Measurements from ENCODE around the gene CYP27B1.
"Not testable (repeated sequence)": the region's sequence is repeated elsewhere in the genome, so short reads cannot be mapped to it uniquely, and the experiment has no call there.

CYP27B1 gene

DNA sequence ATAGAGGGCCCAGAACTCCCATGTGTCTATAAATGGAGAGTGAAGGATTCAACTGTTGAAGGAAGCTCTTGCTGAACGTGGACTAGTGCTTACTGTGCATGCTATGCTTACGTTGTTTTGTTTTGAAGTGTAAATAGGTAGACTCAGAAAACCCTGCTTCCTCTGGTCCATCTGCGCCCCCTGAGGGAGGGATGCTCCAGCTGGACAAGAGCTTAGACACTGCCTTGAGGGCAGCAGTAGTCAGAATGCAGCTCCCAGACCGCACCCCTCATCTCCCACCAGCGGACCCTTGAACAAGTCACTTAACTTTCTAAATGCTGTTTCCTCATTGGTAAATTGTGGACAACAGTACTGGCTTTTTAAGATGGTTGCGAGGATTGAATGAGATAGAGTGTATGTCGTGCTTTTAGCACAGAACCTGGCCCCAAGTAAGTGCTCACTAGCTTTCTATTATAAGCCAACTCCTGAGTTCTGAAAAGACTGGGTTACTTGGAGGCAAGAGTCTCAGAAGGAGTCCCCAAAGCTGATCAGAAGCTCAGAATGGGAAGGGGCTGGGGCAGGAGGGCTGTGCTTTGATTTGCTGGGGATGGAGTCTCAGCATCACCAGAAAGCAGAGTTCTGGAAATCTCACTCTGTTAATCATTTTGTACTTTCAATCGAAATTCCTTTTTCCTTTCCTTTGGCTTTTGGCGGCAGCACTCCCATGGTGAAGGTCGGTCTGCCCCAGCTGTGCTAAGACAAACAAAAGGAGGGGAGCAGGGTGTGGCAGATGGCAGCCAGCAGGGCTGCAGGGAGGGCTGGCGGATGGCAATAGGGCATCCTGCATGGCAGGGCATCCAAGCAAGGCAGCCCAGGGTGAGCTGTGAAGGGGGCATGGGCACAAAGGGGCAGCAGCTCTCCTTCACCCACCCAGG is 43.9 kb downstream of the CYP27B1 start:
- no peak for DNase-seq (ENCODE audit: low spot score)

DNA sequence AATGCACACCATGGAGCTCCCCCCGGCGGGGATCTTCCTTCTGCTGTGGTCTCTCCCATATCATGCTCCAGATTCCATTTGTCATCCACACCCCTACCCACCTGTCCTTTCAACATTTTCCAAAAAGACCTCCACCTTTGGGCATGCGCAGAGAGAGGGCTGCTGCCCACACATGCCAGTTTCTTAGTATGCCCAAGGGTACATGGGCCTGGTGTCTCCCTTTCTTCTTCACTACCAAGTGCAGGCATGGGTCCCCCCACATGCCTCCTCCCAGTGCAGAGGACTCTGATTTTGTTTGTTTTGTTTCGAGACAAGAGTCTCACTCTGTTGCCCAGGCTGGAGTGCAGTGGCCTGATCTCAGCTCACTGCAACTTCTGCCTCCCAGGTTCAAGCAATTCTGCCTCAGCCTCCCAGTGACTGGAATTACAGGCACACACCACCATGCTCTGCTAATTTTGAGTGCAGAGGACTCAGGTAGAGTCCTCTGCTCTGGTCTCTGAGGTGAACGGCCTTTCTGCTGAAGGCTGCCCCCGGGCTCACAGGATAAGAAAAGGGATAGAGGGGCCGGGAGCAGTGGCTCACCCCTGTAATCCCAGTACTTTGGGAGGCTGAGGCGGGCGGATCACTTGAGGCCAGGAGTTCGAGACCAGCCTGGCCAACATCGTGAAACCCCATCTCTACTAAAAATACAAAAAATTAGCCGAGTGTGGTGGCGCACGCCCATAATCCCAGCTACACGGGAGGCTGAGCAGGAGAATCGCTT is 44.9 kb downstream of the CYP27B1 start:
- DNase-seq (ENCODE audit: low spot score), result not testable (repeated sequence)

DNA sequence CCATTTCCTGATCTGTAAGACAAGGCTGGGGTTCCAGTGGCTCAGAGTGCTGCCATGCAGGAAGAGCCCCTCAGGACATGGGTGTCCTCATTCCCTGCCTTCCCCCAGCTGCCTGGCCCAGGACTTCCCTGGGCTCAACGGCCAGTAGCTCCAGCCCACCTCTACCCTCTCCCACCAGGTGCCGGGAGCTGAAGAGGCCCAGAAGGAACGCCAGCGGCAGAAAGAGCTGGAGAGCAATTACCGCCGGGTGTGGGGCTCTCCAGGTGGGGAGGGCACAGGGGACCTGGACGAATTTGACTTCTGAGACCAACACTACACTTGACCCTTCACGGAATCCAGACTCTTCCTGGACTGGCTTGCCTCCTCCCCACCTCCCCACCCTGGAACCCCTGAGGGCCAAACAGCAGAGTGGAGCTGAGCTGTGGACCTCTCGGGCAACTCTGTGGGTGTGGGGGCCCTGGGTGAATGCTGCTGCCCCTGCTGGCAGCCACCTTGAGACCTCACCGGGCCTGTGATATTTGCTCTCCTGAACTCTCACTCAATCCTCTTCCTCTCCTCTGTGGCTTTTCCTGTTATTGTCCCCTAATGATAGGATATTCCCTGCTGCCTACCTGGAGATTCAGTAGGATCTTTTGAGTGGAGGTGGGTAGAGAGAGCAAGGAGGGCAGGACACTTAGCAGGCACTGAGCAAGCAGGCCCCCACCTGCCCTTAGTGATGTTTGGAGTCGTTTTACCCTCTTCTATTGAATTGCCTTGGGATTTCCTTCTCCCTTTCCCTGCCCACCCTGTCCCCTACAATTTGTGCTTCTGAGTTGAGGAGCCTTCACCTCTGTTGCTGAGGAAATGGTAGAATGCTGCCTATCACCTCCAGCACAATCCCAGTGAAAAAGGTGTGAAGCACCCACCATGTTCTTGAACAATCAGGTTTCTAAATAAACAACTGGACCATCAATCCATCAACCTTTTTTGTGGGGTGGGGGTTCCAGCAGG is 46.0 kb downstream of the CYP27B1 start:
- DNase-seq (ENCODE audit: low spot score), result no peak

DNA sequence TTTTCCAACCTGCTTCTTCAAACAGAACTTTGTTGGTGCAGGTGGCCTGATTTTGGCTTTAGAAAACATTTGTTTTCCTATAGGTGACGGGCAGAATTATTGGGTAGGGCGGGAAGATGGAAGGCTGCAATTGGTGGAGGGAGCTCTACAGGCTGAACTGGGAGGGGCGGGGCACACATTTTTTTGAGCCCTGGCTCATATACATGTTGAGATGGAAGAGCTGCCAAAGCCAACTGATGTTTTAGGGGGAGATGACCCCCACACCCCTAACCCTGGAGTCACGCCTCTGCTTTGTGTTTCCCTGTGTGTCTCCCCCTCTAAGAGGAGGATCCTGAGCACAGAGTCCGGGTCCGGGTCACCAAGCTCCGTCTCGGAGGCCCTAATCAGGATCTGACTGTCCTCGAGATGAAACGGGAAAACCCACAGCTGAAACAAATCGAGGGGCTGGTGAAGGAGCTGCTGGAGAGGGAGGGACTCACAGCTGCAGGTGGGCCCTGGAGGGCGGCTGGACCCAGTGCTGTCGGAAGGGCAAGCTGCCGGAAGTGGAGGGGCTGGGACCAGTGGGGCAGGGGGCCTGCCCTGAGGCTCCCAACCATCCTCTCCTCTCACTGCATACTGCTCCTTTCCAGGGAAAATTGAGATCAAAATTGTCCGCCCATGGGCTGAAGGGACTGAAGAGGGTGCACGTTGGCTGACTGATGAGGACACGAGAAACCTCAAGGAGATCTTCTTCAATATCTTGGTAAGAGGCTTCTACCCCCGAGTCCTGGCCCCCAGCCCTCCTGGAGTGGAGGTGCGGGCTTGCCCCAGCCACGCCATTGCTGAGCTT is 46.9 kb downstream of the CYP27B1 start:
- DNase-seq (ENCODE audit: low spot score), result no peak

DNA sequence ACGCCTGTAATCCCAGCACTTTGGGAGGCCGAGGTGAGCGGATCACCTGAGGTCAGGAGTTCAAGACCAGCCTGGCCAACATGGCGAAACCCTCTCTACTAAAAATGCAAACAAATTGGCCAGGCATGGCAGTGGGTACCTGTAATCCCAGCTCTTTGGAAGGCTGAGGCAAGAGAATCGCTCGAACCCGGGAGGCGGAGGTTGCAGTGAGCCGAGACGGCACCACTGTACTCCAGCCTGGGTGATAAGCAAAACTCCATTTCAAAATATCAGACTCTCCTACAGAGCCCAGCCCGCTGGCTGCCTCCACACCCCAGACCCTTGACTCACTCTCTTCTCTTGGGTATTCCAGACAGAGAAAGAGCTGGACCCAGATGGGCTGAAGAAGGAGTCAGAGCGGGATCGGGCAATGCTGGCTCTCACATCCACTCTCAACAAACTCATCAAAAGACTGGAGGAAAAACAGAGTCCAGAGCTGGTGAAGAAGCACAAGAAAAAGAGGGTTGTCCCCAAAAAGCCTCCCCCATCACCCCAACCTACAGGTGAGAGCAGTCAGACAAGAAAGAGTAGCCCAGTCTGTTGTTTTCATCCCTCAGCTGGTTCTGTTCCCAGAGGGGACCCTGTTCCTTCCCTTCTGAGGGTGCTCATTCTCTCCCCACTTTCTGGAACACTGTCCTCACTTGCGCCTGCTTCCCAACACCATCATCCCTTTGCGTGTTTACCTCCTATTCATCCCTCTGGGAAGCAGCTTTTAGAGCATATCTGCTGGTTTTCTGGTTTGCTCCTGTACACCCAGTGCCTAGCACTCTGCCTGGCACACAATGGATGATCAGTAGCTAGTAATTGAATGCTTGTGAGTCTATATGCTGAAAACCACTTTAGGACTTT is 48.0 kb downstream of the CYP27B1 start:
- DNase-seq (ENCODE audit: low spot score), result no peak

DNA sequence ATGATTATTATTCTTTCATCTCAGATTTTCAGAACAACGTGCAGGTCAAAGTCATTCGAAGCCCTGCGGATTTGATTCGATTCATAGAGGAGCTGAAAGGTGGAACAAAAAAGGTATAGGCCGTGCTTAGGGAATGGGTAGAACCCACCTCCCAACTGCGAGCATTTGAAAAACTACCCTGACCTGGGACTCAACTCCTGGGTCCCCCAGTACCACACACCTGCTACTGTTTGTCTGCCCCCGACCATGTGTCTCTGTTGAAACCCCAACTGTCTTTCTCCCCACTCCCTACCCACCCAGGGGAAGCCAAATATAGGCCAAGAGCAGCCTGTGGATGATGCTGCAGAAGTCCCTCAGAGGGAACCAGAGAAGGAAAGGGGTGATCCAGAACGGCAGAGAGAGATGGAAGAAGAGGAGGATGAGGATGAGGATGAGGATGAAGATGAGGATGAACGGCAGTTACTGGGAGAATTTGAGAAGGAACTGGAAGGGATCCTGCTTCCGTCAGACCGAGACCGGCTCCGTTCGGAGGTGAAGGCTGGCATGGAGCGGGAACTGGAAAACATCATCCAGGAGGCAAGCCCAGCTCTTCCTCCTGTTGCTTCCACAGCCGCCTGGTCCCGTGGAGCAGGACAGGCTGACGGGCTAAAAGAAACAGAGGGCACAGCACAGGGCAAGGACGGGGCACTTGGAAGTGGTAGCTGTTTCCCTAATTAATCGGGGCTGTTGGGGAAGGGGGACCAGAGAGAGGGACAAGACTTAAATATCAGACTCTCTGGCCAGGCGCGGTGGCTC is 48.8 kb downstream of the CYP27B1 start:
- no peak for DNase-seq (ENCODE audit: low spot score)

DNA sequence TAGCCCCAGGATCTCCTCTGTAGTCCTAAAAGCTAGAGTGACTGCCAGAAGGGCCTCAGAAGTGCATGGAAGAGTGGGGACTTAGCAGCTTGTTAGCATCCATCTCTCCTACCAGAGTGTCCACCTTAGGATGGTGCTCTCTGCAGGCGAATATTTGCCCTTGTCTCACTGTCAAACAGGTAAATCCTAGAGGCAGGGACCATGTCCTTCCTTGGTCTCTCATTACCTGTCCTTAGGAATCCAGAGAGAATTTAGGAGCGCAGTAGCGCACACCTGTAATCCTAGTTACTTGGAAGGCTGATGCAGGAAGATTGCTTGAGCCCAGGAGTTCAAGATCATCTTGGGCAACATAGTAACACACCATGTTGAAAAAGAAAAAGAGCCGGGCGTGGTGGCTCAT is 49.7 kb downstream of the CYP27B1 start:
- no peak for DNase-seq (ENCODE audit: low spot score)

DNA sequence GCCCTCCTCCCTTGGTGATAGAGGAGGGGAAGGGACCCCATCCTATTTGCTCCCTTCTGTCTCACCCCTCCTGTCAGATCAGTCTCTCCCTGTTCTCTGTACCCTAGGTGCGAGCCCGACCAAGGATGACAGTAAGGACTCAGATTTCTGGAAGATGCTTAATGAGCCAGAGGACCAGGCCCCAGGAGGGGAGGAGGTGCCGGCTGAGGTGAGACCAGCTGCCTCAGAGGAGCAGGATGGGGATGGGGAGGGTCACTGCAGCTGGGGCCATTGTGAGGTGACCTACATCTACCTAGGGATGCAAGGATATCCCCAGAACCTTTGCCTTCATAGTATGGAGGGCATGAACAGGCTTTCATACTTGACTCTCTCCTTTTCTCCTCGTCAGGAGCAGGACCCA is 50.6 kb downstream of the CYP27B1 start:
- no peak for DNase-seq (ENCODE audit: low spot score)

DNA sequence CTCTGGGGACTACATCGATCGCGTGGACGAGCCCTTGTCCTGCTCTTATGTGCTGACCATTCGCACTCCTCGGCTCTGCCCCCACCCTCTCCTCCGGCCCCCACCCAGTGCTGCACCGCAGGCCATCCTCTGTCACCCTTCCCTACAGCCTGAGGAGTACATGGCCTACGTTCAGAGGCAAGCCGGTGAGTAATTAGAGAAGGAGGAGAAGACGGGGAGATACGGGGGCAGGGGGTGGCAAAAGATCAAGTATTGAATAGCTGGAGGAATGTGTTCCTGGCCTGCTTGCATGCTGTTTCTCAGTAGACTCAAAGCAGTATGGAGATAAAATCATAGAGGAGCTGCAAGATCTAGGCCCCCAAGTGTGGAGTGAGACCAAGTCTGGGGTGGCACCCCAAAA is 51.1 kb downstream of the CYP27B1 start:
- no peak for DNase-seq (ENCODE audit: low spot score)

DNA sequence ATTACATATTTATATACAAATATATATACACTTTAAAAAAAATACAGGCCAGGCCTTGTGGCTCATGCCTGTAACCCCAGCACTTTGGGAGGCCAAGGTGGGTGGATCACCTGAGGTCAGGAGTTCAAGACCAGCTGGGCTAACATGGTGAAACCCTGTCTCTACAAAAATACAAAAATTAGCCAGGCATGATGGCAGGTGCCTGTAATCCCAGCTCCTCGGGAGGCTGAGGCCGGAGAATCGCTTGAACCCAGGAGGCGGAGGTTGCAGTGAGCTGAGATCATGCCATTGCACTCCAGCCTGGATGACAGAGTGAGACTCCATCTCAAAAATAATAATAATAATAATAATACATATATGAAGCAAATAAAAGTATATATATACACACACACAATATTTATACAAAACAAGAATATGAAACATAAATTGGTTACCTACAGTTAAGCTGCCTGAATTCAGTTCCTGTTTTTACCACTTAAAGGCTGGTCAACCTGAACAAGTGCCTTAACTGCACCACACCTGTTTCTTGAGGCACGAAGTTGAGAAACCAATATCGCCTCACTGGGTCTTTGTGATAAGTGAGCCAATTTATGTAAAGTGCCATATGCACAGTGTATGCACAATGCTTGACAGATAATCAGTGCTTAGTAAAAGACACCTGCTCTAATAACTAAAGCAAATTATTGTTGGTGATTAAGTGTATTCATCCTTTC is 51.7 kb downstream of the CYP27B1 start:
- DNase-seq (ENCODE audit: low spot score), result peak; percentile 46

DNA sequence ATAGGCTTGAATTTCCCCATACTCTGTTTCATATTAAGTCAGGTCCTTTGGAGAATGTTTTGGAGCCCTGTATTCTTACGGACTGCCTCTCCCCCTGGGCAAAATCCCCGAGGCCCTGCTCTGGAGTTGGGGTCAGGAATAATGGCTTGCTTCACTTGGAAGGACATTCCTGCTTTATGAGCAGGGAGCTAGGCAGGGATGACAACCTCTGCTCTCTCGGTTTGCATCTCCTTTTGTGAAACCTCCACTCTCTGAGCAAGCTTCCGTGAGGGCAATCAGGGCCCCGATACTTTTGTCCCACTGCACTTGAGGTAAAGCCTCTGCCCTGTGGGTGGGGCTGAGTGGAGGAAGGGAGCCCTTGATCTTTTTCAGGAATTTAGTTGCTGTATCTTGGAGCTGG is 53.7 kb downstream of the CYP27B1 start:
- DNase-seq (ENCODE audit: low spot score), result no peak

DNA sequence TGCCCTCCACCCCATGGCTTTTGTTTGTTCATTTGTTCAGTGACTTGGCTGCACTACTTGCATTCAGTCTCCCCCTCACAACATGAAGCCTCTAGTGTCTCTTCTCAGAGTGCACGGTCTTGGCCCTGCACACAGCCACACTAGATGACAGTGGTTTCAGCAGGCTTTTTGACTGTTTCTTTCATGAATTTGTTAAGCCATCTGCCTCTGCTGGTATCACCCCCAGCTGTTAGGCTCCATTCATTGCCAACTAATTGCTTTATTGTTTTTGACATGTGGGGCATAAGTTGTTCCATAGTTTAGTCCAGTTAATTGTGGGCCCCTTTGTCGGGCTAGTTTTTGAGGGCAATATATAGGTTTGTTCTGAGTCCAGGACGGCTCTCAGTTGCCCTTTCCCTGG is 54.2 kb downstream of the CYP27B1 start:
- DNase-seq (ENCODE audit: low spot score), result no peak
